Osteocyte (in vitro differentiated cells): Measurements from ENCODE around the gene AP4B1. TPM values are rescaled to one million over a fixed set of nuclear protein-coding genes. Genes with fewer than 3 reads are reported as not detected.

Source experiments
- DNase-seq: peaks from one replicate; pipeline ENCODE4 v3.0.0; 2021; ENCODE audit warnings: mixed read lengths; ENCODE audit not compliant: unreplicated experiment; ENCODE audit errors: extremely low spot score
- H3K27ac Mint-ChIP-seq: one replicate; pipeline ENCODE4 v1.8.0; 2021; ENCODE audit warnings: mild to moderate bottlenecking, mixed read lengths; ENCODE audit not compliant: unreplicated experiment
- H3K27me3 Mint-ChIP-seq: one replicate; pipeline ENCODE4 v1.8.0; 2021; ENCODE audit warnings: mixed read lengths; ENCODE audit not compliant: unreplicated experiment
- H3K36me3 Mint-ChIP-seq: one replicate; pipeline ENCODE4 v1.8.0; 2021; ENCODE audit warnings: mixed read lengths; ENCODE audit not compliant: unreplicated experiment
- H3K4me1 Mint-ChIP-seq: one replicate; pipeline ENCODE4 v1.8.0; 2021; ENCODE audit warnings: mixed read lengths; ENCODE audit not compliant: unreplicated experiment
- H3K4me3 Mint-ChIP-seq: one replicate; pipeline ENCODE4 v1.8.0; 2021; ENCODE audit warnings: mild to moderate bottlenecking, moderate library complexity, mixed read lengths; ENCODE audit not compliant: unreplicated experiment
- H3K9me3 Mint-ChIP-seq: one replicate; pipeline ENCODE4 v1.8.0; 2021; ENCODE audit warnings: mixed read lengths; ENCODE audit not compliant: unreplicated experiment
- total RNA-seq: library from RNA; stranded (reverse); gene quantifications from 2 replicates; pipeline ENCODE4 v1.2.1, GENCODE V29; 2021
- TF ChIP-seq, protein P1 (sequence below): fragments of 200-600 bp; sonication (generic); IDR thresholded peaks from 2 replicates; pipeline ENCODE4 v1.5.0; 2021; ENCODE audit warnings: antibody characterized with exemption, mild to moderate bottlenecking, moderate library complexity

The AP4B1 gene
- total RNA-seq, 1 donor from 2014 or later, result 19.7 TPM

DNA sequence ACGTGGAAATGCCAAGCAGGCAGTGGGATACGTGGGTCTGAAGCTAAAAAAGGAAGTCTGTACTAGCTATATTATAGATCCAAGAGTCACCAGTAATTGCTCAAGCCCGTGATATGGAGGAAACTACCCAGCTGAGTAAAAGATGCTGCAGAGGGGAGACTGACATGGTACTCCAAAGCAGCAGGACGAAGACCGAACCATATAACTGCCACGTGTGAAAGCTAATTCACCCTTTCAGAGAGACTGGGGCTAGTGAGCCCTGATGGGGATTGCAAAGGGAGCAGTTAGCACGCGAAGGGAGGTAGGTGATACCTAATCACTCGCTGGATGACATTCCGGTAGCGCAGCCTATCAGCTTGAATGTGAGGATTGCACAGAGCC, 316 bp downstream of the AP4B1 start:
- H3K27ac Mint-ChIP-seq, result peak overlapping the region; percentile 94
- H3K4me3 Mint-ChIP-seq, result peak overlapping the region; percentile 90
- peaks cover 17% of the 10 kb centered on the region for H3K36me3 Mint-ChIP-seq
- H3K9me3 Mint-ChIP-seq, result no peaks in the 10 kb centered on the region
- TF ChIP-seq, protein P1, sequence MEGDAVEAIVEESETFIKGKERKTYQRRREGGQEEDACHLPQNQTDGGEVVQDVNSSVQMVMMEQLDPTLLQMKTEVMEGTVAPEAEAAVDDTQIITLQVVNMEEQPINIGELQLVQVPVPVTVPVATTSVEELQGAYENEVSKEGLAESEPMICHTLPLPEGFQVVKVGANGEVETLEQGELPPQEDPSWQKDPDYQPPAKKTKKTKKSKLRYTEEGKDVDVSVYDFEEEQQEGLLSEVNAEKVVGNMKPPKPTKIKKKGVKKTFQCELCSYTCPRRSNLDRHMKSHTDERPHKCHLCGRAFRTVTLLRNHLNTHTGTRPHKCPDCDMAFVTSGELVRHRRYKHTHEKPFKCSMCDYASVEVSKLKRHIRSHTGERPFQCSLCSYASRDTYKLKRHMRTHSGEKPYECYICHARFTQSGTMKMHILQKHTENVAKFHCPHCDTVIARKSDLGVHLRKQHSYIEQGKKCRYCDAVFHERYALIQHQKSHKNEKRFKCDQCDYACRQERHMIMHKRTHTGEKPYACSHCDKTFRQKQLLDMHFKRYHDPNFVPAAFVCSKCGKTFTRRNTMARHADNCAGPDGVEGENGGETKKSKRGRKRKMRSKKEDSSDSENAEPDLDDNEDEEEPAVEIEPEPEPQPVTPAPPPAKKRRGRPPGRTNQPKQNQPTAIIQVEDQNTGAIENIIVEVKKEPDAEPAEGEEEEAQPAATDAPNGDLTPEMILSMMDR, result no peak
- DNase-seq, result no peak
- H3K4me1 Mint-ChIP-seq, result peaks cover 21% of the 10 kb centered on the region
- H3K27me3 Mint-ChIP-seq, result no peaks in the 10 kb centered on the region

DNA sequence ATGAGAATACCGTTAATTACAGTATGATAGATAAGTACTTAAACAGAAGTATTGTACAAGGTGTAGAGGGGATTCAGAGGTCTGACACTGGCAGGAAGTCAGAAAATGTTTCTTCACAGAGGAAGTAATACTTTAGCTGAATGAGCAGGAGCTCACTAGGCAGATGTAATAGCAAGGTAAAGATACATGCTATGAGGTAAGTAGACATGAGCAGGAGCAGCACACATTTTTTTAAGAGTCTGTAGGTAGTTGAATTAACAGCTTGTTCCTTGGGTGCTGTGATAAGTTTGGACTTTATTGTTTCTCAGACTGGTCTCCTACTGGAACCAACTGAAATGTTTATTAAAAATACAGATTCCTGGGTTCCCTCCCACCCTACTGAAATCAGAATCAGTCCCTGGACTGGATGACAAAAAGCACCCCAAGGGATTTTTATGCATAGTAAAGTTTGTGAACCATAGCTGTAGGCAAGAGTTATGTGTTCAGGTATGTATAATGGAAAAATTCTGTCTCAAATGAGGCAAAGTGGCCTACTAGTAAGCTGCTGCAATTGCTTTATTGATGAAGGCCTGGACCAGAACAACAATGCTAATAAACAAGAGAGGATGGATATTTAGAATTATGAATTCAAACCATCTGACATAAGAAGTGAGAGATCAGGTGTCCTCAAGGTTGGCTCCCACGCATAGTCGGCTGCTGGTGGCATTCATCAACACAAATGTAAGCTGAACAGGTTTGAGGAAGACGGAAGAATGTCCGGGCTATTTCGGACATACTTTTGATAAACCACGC, 902 bp downstream of the AP4B1 start:
- Mint-ChIP-seq H3K9me3 (no peaks in the 10 kb centered on the region), H3K27ac (peak overlapping the region; percentile 94), H3K27me3 (no peaks in the 10 kb centered on the region), H3K4me3 (peak overlapping the region; percentile 90), H3K4me1 (peaks cover 21% of the 10 kb centered on the region), H3K36me3 (peaks cover 19% of the 10 kb centered on the region)
- TF ChIP-seq, protein P1, result no peak
- no peak for DNase-seq

DNA sequence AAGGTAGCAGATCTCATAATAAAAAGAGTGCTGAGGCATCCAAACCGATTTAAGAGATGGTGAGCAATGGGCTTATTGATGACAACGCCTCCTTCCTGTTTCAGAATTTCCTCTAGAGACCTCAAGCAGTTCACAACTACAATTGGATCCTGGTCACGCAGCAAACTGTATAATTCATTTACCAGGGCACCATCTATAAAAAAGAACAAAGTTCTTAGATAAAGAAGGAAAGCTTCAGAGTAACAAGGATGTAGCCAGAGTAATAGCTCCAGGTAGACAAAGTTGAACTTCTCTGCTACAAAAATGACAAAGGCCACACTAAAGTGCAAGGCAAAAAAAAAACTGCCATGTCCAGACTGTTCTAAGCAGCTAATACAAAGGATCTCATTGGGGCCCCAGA, 3.4 kb downstream of the AP4B1 start:
- H3K9me3 Mint-ChIP-seq, result no peaks in the 10 kb centered on the region
- DNase-seq, result no peak
- no peak overlapping the region for H3K27ac Mint-ChIP-seq
- H3K27me3 Mint-ChIP-seq, result no peaks in the 10 kb centered on the region
- H3K36me3 Mint-ChIP-seq, result peaks cover 37% of the 10 kb centered on the region
- H3K4me3 Mint-ChIP-seq, result no peak overlapping the region
- TF ChIP-seq, protein P1, result no peak
- peaks cover 18% of the 10 kb centered on the region for H3K4me1 Mint-ChIP-seq

DNA sequence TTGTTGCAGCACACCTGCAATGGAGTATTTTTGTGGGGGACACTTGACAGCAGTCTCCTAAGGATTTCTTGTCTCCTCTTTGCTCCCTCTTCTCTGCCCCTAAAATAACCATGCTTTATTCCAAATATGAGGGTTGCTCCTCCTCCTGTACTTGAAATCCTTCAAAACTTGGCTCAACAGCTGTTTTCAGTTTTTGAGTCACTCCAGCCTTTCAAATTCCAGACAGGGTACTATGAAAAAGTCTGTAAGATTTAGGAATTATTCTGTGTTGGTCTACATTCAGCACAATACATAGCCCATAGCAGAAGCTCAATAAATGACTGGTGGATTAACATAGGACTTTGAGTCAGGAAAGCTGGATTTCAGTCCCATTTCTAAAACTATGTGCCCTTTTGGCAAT, 5.5 kb downstream of the AP4B1 start:
- Mint-ChIP-seq H3K36me3 (peaks cover 50% of the 10 kb centered on the region), H3K4me1 (peaks cover 9% of the 10 kb centered on the region), H3K9me3 (no peaks in the 10 kb centered on the region), H3K4me3 (no peak overlapping the region), H3K27ac (no peak overlapping the region), H3K27me3 (no peaks in the 10 kb centered on the region)
- no peak for DNase-seq
- TF ChIP-seq, protein P1, result no peak

DNA sequence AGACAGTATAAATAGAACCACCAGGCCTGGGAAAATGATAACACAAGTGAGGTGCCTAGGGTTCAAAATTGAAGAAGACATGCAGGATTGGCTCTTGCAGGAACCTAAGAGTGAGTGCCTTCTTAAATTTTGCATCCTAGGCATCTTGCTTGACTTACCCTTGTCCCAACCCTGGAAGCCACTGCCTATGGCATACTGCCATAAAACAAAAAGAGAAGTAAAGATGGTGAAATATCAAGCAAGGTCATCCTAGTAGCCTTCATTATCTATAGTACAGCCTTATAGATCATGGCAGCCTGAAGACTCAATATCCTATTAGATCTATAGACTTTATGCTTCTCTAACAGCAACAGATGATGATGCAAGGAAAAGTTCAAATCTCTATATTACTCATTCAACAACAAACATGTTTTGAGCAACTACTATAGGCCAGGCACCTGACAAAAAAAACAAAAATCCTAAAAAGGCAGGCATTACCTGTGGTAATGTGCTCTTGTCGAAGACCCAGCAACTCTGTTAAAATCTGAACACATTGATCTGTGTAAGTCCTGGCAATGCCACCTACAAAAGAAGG, 6.3 kb downstream of the AP4B1 start:
- Mint-ChIP-seq H3K27ac (no peak overlapping the region), H3K4me1 (peaks cover 2% of the 10 kb centered on the region), H3K9me3 (no peaks in the 10 kb centered on the region), H3K36me3 (peaks cover 50% of the 10 kb centered on the region), H3K4me3 (no peak overlapping the region), H3K27me3 (no peaks in the 10 kb centered on the region)
- TF ChIP-seq, protein P1, result no peak
- no peak for DNase-seq
